Skeletal muscle satellite cell (primary cell): ENCODE measurements around the gene GDI1.

Experiments
- H3K27me3 ChIP-seq: 2 replicates; pipeline ENCODE4 v1.7.0; 2013; ENCODE audit warnings: low read length; ENCODE audit not compliant: control insufficient read depth, insufficient read depth
- H3K36me3 ChIP-seq: 2 replicates; pipeline ENCODE4 v1.7.0; 2013; ENCODE audit warnings: mild to moderate bottlenecking, control low read depth, low read length; ENCODE audit not compliant: insufficient read depth
- H3K4me1 ChIP-seq: 2 replicates; pipeline ENCODE4 v1.7.0; 2013; ENCODE audit warnings: low read length; ENCODE audit not compliant: control insufficient read depth, insufficient read depth
- H3K4me2 ChIP-seq: 2 replicates; pipeline ENCODE4 v1.7.0; 2013; ENCODE audit warnings: mild to moderate bottlenecking, low read length
- H3K4me3 ChIP-seq: 2 replicates; pipeline ENCODE4 v1.7.0; 2013; ENCODE audit warnings: low read length
- H3K9ac ChIP-seq: 2 replicates; pipeline ENCODE4 v1.7.0; 2013; ENCODE audit warnings: mild to moderate bottlenecking, low read depth, low read length, moderate library complexity
- H3K9me3 ChIP-seq: replicated peaks from 2 replicates; pipeline ENCODE4 v1.7.0; 2013; ENCODE audit warnings: mild to moderate bottlenecking, control low read depth, low read length

The GDI1 gene

DNA sequence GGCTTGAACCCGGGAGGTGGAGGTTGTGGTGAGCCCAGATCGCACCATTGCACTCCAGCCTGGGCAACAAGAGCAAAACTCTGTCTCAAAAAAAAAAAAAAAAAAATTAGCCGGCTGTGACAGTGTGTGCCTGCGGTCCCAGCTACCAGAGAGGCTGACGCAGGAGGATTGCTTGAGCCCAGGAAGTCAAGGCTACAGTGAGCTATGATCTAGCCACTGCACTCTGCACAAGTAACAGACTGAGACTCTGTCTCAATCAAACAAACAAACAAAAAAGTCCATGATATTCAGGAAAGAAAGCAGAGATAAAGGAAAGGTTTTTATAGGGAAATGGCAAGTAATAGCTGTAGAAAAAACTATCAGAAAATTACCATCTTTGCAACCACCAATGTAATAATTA, 44.2 kb downstream of the GDI1 start:
- H3K36me3 ChIP-seq: peaks cover 13% of the 10 kb centered on the region
- no peaks in the 10 kb centered on the region for H3K9me3 ChIP-seq
- H3K27me3 ChIP-seq: no peaks in the 10 kb centered on the region
- no peak overlapping the region for H3K4me2 ChIP-seq
- no peak overlapping the region for H3K9ac ChIP-seq
- H3K4me1 ChIP-seq: peaks cover 29% of the 10 kb centered on the region
- no peak overlapping the region for H3K4me3 ChIP-seq

DNA sequence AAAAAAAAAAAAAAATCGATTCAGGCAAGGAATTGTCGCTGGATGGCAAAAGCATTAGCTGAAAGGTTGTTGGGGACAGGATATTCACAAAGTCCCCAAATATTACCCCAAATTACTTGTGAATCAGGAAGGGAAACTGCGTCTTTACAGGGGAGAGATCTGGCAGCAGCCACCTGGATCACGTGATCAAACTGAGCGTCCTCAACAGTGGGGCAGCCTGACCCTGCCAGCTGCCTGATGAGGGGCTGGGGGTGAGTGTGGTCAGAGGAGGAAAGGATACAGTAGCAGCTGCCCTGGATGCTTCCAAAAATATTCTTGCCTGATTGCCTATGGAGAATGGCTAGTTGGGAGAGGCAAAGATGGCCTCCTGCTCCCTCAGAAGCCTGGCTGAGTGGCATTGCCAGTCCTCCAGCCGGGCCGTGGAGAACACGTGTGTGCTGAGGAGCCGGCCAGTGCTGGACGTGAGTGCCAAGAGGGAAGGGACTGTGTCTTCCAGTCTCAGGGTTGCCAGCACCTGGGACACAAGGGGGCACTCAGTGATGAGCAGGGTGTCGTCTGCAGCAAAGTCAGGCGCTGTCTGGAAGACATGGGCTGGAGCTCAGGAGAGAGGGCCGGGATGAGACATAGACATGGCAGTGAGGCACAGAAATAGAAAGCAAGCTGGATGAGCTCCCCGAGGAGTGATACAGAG, 45.1 kb downstream of the GDI1 start:
- peaks cover 13% of the 10 kb centered on the region for H3K36me3 ChIP-seq
- H3K4me2 ChIP-seq: no peak overlapping the region
- H3K4me1 ChIP-seq: peaks cover 33% of the 10 kb centered on the region
- no peak overlapping the region for H3K4me3 ChIP-seq
- no peaks in the 10 kb centered on the region for H3K27me3 ChIP-seq
- H3K9ac ChIP-seq: no peak overlapping the region
- no peaks in the 10 kb centered on the region for H3K9me3 ChIP-seq

DNA sequence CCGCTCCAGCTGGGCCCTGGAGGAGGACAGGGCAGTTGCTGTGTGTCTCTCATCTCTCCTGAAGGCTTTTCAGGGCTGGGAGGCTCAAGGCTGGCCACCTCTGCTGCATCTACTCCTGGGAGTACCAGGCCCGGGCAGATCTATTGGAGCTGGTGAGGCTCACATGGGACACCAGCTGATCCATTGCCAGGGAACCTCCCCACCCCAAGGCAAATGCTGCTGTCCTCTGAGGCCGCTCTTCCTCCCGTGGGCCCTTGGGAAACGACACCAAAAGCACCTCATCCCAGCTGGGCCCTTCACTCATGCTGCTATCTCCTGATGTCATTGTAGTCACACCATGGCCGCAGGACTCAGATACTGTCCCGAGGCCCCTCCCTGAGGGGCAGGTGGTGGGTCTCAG, 45.8 kb downstream of the GDI1 start:
- no peak overlapping the region for H3K9ac ChIP-seq
- H3K4me3 ChIP-seq: no peak overlapping the region
- no peak overlapping the region for H3K4me2 ChIP-seq
- H3K4me1 ChIP-seq: peaks cover 35% of the 10 kb centered on the region
- no peaks in the 10 kb centered on the region for H3K27me3 ChIP-seq
- peaks cover 15% of the 10 kb centered on the region for H3K36me3 ChIP-seq
- no peaks in the 10 kb centered on the region for H3K9me3 ChIP-seq

DNA sequence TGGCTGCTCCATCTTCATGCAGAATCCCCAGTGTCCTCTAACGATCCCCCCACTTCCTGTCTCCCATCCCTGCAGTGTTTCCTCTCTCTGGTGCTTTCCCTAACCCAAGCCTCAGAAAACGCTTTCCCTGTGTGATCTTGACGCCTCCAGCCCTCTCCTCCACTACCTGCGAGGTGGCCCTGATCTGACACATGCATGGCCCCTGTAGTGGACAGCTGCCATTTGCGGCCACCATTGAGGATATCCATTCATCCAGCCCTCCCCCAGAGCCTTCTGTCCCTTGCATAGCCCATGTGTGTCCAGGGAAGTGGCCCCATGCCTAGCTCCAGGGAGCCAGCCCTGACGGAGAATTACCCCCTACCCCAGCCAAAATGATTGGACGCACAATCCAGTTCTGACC, 46.4 kb downstream of the GDI1 start:
- H3K4me2 ChIP-seq: no peak overlapping the region
- H3K4me1 ChIP-seq: peaks cover 30% of the 10 kb centered on the region
- no peaks in the 10 kb centered on the region for H3K9me3 ChIP-seq
- H3K4me3 ChIP-seq: no peak overlapping the region
- H3K9ac ChIP-seq: no peak overlapping the region
- H3K27me3 ChIP-seq: no peaks in the 10 kb centered on the region
- peaks cover 21% of the 10 kb centered on the region for H3K36me3 ChIP-seq

DNA sequence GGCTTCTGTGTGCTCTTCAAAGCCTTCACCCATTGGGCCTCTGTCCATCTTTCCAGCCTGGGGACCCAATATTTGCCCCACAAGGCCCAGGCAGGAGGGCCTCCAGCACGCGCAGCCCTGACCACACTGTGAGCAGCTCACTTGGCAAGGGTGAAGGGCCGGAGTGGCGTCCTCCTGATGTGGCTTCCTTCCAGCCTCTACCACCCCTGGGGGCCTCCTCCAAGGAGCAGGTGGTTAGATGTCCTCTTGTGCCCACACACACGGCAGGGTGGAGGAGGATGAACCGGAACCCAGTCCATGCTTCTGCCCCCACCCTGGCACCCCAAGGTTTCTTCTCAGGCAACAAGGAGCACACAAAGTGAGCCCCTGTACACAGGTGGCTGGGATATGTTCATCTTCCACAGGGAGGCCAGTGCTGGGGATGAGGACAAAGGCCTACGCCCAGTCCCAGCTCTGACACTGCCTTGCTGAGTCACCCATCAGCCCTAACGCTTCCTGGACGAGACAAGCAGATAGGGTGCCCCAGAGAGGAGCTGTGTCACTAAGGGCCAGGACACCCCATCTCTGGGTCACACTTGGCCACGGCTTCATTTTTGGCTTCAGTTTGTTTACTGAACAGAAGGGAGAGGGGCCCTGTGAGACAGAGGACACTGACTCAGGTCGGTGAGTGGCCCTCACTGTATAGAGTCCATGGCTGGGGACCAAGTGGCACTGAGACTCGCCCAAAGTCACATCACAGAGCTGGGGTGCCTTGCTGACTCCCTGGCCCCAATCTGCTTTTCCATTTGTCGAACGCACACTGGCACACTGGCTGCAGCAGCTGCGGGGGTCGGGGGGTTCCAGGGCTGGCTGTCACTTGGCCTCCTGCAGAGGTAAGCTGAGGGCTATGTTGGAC, 47.5 kb downstream of the GDI1 start:
- no peaks in the 10 kb centered on the region for H3K27me3 ChIP-seq
- no peaks in the 10 kb centered on the region for H3K9me3 ChIP-seq
- peak overlapping the region; percentile 77 for H3K4me3 ChIP-seq
- H3K4me1 ChIP-seq: peaks cover 27% of the 10 kb centered on the region
- H3K36me3 ChIP-seq: peaks cover 26% of the 10 kb centered on the region
- no peak overlapping the region for H3K9ac ChIP-seq
- H3K4me2 ChIP-seq: peak overlapping the region; percentile 85

DNA sequence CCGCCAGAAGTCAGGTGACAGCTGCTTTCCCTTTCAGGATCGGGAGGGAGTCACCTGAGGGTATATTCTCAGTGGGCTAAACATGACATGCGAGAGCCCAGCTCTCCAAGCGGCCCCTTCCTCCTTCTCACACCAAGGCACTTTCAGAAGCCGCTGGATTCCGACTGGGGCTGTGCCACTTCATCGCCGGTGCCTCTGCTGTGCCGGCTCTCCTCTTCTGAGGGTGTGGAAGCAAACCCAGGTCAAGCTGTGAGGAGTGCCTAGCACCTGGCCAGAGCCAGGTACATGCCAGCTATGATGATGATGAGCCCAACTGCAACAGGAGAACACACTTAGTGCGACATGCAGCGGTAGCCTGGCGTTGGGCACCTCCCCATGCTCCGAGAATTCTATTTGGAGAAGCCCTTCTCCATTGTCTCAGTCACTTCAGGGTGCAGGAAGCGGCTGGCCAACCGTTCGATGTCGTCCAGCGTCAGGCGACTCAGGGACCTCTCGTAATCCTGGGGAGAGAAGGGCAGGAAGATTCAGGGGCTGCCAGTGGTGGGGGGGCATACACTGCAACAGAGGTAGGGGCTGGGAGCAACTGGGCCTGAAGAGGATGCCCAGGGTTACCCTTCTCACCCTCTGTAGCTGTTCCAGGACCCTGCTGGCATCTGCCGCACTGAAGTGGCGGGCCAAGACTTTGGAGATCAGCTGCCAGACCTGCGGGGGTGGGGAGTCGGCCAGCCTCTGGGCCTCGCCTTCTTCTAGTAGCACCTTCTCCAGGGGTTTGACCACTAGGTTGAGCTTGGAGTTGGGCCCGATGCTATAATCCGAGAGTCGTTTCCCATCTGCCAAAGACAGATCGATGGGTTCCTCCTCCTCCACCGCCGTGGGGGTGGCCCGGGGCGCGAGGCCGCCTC, 48.4 kb downstream of the GDI1 start:
- Histone ChIP-seq H3K4me1 (peaks cover 27% of the 10 kb centered on the region), H3K9ac (peak overlapping the region; percentile 73)

DNA sequence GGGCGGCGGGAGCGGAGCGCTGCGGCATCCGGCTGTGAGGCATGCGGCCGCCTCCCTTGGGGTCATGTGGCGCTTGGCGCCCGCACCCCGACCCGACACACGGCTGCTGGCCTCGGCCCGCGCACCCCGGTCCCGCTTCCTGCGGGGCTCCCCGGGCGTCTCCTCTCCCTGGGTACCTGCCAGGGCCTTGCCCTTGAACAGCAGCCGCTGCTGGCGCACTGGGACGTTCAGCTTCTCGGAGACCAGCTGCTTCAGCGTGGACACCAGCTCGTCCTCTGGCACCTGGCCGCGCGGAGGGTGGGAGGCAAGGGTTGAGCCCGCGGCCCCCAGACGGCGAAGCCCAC, 49.1 kb downstream of the GDI1 start:
- peaks cover 27% of the 10 kb centered on the region for H3K4me1 ChIP-seq
- H3K4me3 ChIP-seq: peak overlapping the region; percentile 77
- no peaks in the 10 kb centered on the region for H3K9me3 ChIP-seq
- H3K9ac ChIP-seq: peak overlapping the region; percentile 73
- H3K4me2 ChIP-seq: peak overlapping the region; percentile 85
- H3K36me3 ChIP-seq: peaks cover 26% of the 10 kb centered on the region
- no peaks in the 10 kb centered on the region for H3K27me3 ChIP-seq

More for the DNA sequence above, 48.4 kb downstream of the GDI1 start:
- Histone ChIP-seq H3K9me3 (no peaks in the 10 kb centered on the region), H3K36me3 (peaks cover 26% of the 10 kb centered on the region), H3K4me2 (peak overlapping the region; percentile 85), H3K4me3 (peak overlapping the region; percentile 77), H3K27me3 (no peaks in the 10 kb centered on the region)

DNA sequence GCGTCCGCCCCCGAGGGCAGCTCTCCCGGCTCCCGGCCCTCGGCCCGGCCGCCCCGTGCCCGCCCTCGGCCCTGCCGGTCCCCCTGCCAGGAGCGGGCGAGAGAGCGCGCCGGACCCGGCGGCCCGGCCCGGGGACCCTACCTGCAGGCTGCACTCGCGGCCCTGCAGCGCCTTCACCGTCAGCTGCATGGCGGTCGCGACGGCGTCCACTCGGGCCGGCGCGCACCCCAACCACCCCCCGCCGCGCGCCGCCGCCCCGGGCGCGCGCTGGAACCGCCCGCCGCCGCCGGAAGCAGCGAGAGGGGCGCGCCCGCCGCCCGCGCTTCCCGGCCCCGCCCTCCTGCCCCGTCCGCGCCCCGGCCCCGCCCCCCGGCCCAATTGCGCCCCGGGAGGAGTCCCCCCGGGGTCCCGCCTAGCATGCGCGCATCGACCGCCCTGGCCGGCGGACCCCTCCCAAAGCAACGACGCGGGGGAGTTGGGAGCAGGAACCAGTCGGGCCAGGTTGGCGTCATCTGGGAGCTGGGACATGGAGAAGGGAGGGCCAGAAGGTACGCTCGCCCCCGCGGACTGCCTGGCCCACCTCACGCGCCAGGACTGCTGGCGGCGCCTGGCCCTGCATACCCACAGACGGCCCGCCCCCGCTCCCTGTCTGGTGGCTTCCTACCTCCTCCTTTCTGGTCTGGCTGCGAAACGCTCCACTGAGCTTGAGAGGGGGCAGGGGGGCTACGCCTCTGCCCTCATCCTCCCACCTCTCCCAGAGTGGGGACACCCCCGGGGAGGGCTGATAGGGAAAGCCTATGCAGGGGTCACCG, 49.6 kb downstream of the GDI1 start, which contains the start of gene UBL4A:
Gene UBL4A (minus strand): TSS at position 220 of the 812 bp plus-strand sequence. CDS start 31 bp downstream, at position 189.
- Histone ChIP-seq H3K4me1 (peaks cover 27% of the 10 kb centered on the region), H3K4me2 (peak within 1 kb of the TSS; percentile 85), H3K36me3 (peaks cover 26% of the 10 kb centered on the region), H3K27me3 (no peaks in the 10 kb centered on the region), H3K9me3 (no peaks in the 10 kb centered on the region), H3K4me3 (peak within 1 kb of the TSS; percentile 77), H3K9ac (peak within 1 kb of the TSS; percentile 73)

DNA sequence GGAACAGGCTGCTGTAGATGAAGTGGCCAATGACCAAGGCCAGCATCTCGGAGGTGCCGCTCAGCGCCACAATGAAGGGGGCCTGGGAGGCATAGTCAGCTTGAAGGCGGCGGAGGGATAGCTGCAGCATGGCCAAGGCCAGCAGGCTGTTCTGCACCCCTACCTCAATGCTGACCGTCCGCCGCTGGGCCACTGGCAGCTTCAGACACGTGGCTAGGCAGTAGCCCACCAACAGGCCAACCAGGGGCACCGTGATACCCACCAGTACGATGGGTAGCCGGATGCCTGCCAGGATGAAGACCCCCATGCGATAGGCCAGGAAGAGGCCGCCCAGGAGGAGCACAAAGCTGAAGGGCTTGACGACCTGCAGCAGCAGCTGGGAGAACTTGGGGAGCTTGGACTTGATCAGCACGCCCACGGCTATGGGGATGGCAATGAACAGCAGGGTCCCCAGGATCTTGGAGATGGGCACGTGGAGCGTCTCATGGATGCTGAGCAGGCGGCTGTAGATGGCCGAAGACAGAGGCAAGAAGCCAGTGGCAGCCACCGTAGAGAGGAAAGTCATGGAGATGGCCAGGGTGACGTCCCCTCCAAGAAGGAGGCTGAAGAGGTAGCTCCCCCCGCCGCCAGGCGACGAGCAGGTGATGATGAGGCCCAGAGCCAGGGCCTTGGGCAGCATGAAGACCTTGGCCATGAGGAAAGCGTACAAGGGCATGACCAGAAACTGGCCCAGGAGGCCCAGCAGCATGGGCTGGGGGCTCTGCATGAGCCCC, 50.8 kb downstream of the GDI1 start:
- H3K9me3 ChIP-seq: no peaks in the 10 kb centered on the region
- H3K4me2 ChIP-seq: no peak overlapping the region
- peaks cover 27% of the 10 kb centered on the region for H3K4me1 ChIP-seq
- H3K4me3 ChIP-seq: no peak overlapping the region
- no peaks in the 10 kb centered on the region for H3K27me3 ChIP-seq
- peaks cover 26% of the 10 kb centered on the region for H3K36me3 ChIP-seq
- no peak overlapping the region for H3K9ac ChIP-seq
